Subcutaneous adipose tissue (tissue), 4 donors: Measurements from ENCODE around the gene RECQL5. TPM values are rescaled to one million over a fixed set of nuclear protein-coding genes. Genes with fewer than 3 reads are reported as not detected.

ENCODE experiments used
- CTCF ChIP-seq: fragments of 450-650 bp; IDR thresholded peaks from one replicate; pipeline ENCODE4 v1.5.1; 2016; ENCODE audit warnings: low read depth, mild to moderate bottlenecking, control low read depth, antibody characterized with exemption, moderate library complexity
- total RNA-seq, 4 donors: library from RNA; depleted of rRNA; stranded (reverse); fragments of >200 nt; gene quantifications; one replicate each; pipeline ENCODE4 v1.1.0, GENCODE V29; 2016

RECQL5 gene
- total RNA-seq, 4 donors from 2014 or later, result 7.7 to 23.4 (median 15.5) TPM

DNA sequence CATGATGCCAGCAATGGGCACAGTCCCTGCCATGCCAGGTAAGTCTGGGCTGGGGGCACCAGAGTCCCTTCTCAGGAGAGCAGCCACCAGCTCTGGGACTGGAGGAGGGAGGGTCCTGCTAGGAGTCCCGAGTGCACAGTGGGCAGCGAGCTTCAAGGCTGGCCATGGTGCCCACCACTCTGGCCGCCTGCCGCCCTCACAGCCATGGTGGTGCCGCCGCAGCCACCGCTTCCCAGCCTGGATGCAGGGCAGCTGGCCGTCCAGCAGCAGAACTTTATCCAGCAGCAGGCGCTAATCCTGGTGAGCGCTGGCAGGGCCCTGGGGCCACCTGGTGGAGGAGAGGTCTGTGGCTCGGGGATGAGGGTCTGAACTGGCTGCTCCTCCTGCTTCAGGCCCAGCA is 51.7 kb downstream of the RECQL5 start:
- no peak for TF ChIP-seq CTCF

GRCh38 chr17:75614556-75615270 is 52.2 kb downstream of the RECQL5 start:
- no peak for TF ChIP-seq CTCF

- no peak for TF ChIP-seq CTCF
Observed at GRCh38 chr17:75614006-75614405, 52.9 kb downstream of the RECQL5 start.

DNA sequence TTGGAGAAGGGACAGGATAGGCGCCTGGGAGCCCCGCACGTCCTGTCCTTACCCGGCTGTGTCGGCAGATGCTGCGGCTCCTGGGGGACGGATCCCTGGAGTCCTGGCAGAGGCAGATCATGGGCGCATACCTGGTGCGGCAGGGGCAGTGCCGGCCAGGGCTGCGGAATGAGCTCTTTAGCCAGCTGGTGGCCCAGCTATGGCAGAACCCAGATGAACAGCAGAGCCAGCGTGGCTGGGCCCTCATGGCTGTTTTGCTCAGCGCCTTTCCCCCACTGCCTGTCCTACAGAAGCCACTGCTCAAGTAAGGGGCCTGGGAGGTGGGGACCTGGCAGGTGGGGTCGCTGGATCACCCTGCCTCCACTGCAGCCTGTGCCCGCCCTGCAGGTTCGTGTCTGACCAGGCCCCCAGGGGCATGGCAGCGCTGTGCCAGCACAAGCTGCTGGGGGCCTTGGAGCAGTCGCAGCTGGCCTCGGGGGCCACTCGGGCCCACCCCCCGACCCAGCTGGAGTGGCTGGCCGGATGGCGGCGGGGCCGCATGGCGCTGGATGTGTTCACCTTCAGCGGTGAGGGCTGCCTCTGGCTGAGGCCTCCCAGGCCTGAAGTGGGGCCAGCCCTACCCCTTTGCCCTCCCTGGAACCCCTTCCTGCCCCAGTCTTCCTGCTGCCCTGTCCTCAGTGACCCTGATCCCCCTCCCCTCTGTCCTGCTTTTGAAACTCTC is 53.9 kb downstream of the RECQL5 start:
- no peak for TF ChIP-seq CTCF

- TF ChIP-seq CTCF, result no peak
Observed at GRCh38 chr17:75611851-75612429, 55.0 kb downstream of the RECQL5 start.

DNA sequence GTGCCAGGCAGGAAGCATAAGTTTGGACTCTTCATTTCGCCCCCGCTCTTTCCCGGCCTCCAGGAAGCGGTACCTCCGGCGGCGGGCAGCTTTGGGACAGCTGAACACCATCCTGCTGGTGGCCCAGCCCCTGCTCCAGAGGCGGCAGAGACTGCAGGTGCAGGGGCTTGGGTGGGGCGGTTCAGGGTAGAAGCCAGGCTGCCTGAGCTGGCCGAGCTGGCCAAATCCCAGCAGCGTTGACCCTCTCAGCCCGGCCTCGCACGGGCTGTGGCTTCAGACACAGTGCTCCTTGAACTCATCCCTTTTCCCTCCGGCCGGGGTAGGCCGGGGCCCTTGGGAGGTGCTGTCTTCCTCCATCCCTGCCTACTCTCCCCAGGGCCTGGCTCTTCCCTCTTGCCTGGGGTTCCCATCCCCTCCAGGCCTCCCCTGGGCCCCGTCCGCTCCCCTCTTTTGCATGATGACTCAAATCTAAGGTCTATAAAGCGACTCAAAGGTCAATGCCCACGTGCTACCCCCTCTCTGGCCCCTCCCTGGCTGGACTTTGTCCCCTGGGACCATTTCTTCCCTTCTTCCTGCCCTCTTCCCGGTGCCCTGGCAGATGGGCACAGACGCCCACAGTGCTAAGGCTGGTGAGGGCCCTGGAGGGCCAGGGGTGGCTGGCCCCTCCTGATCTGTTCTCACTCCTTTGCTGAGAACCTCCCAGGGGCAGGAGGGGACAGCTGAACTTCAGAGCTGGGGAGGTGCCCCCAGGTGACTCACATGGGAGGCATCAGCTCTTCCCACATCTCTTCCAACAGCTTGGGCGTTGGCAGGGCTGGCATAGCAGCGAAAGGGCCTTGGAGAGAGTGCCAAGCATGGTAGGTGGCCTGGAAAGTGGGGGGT is 56.6 kb downstream of the RECQL5 start:
- no peak for TF ChIP-seq CTCF
